ENCODE measurements around the gene FASN.
A peak's percentile ranks its signal among the peaks of the same experiment; 100 is the strongest.

Gene FASN

GRCh38 chr17:82072827-82073226 is 25.2 kb downstream of the FASN start:
- DNase-seq: no peak

DNA sequence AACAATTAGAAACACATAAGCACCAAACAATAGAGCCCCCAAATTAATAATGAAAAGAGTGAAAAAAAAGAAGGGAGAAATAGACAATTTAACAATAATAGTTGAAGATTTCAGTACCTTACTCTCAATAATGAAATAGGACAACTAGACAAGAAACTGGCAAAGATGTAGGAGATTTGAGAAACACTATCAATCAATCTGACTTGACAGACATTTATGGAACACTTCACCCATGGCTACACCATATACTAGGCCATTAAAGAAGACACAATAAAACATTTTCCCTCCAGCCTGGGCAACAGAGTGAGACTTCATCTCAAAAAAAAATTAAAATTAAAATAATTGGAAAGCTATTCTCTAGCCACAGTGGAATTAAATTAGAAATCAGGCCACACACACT is 27.4 kb downstream of the FASN start:
- no peak for DNase-seq

DNA sequence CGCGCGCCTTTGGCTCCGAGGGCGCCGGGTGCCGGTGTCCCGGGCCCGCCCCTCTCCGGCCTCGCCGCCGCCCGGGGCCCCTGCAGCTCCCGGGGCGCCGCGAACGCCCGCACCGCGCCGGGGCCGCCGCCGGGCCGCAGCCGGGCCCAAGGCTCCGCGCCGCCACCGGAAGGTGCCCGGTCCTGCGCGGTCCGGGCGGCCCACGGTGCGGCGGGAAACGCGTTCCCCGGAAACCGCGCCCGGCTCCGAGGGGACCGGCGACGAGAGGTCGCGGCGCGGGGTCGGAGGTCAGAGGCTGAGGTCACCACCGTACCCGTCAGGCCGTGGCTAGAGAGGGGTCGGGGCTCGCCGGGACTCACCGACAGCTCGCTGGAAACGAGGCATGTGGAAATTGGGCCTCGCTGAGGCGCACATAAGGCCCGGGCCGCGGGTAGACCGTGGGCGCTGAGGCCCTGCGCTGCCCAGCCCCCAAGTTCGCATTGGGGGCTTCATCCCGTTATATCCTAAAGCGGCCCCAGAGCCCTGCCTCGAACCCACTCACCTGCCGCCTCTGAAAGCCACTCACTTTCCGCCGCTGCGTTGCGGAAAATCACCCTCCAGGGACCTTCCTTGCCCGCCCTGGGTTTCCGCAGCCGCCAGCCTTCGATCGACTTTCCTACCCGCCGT is 32.3 kb downstream of the FASN start, which contains the start of gene DUS1L:
Gene DUS1L (minus strand): TSS at position 167 of the 666 bp plus-strand sequence. CDS start 745 bp downstream, outside the sequence.
- DNase-seq: peak; percentile 68 to 72

- DNase-seq: peak; percentile 45 to 48
Measured at GRCh38 chr17:82065193-82065637, 32.8 kb downstream of the FASN start.

- no peak for DNase-seq
Measured at GRCh38 chr17:82064433-82065192, 33.4 kb downstream of the FASN start.

DNA sequence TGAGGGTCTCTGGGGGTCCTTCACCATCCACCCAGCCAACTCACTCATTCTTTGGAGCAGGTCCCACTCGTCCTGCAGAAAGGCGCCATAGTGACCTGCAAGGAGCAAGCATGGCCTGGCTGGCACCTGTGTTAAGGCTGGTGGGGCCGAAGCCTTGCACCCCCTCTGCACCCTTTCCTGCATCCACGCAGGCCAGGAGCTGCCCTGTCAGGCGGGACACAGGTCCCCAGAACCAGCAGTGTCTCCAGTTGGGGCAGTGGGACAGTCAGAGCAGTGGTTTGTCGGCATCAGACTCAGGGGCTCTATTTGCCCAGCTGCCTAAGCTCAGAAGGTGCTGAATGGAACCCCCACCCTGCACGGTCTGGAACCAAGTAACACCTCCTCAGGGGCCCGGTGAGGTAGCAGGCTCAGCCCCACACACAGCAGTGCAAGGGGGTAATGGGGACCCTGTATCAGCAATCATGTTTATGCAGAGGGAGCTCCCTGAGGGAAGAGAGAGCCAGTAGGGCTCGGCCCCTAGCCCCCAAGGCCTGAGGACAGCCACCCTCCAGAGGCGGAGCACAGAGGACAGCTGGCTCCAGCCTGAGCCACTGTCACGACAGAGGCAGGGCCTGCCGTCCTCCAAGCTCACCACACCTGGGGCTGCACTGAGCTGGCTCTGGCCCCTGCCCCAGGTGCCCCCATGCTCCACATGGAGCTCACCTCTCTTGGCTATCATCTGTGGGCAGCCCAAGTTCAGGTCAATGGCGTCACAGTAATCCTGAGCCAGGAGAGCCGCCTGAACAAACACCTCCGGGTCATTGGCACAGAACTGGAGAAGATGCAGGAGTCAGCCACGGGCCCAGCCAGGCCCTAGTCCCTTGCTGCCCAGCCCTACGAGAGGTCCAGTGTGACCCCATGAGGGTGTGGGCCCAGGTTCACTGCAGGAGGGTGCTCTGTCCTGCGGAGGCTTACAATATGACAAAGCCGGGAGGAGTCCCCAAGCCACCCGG is 34.3 kb downstream of the FASN start:
- no peak for DNase-seq

GRCh38 chr17:82062984-82063368 is 35.1 kb downstream of the FASN start:
- no peak for DNase-seq

GRCh38 chr17:82062076-82062983 is 35.7 kb downstream of the FASN start:
- no peak for DNase-seq

GRCh38 chr17:82061047-82061925 is 36.8 kb downstream of the FASN start:
- DNase-seq: no peak

DNA sequence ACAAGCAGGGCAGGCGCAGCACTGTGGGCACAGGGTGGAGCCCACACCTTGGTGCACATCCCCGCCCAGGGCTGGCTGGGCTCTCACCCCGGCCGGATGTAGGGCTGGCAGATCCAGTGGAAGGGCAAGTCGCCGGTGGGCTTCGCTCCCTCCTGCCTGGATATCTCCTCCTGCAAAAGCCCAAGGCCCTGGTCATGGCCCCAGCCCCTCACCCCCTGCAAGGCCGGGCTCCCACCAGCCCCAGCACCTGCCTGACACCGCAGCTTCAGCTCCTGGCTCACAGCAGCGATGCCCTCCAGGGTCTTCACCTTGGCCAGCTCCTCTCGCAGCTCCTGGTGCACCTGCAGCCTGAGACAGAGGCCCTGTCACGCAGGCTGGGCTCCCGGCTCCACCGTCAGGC is 37.4 kb downstream of the FASN start:
- no peak for DNase-seq

DNA sequence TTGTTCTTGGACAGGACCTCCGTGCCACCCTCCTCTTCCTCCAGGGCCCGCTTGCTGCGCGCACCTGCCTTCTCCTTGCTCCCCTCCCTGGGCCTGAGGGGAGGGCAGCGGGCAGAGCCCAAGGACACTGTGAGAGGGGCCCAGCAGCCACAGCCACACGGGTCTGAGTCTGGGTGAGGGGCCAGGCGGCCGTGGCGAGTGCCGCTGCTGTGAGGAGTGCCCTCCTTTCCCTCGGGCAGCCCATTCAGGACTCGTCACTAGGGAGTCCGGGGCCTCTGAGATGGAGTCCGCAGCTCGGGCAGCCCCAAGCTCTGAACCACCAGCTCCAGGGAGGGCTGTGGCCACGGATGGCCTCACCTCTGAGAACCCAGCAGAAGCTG is 38.0 kb downstream of the FASN start:
- DNase-seq: no peak

DNA sequence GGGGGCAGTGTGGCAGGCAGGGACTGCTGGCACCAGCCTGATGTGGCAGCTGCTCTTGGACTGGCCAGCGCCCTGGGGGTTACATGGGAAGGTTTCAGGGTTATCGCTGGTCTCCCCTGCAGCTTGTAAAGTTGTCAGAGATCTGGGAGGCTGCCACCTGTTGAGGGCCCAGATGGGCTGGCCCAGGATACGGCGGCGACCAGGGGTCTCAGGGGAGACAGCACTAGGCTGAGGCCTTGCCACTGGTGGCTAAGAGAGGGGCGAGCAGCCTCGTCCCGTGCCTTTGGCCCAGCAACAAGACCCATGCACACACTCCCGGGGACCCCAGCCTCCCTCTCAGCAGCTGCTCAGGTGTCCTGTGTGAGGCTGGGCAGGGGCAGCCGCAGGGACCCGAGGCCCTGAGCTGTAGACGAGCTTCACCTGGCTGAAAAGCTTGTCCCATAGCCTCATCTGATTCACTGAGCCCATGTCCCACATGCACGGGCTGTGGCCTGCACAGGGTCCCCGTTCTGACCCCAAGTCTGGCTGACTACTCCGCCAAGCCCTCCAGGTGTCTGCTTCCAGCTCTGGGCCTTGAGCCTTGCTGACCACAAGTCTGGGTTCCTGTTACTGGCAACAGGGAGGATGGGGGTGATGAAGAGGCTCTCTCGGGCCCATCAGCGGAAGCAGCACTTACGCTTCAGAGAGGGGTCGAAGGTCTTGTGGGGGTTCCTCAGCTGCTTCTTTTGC is 38.6 kb downstream of the FASN start:
- no peak for DNase-seq

DNA sequence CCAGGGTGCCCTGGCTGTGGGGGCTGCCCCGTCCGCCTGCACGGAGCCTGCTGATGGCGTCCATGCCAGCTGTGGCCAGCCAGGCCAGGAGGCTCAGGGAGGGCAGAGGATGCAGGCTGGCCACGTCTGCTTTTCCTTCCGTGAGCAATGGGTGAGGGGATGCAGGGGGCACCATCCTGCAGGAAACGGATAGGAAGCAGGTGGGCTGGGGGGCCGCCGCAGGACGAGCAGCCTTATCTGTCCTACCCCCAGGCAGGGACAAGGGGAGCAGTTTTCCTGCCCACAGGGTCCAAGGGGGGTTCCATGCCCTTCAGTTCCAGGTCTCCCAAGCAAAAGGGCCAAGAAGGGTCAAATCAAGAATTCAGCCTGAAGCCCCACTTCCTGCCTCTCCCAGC is 39.2 kb downstream of the FASN start:
- DNase-seq: no peak

- no peak for DNase-seq
Measured at GRCh38 chr17:82058230-82058854, 39.7 kb downstream of the FASN start.

DNA sequence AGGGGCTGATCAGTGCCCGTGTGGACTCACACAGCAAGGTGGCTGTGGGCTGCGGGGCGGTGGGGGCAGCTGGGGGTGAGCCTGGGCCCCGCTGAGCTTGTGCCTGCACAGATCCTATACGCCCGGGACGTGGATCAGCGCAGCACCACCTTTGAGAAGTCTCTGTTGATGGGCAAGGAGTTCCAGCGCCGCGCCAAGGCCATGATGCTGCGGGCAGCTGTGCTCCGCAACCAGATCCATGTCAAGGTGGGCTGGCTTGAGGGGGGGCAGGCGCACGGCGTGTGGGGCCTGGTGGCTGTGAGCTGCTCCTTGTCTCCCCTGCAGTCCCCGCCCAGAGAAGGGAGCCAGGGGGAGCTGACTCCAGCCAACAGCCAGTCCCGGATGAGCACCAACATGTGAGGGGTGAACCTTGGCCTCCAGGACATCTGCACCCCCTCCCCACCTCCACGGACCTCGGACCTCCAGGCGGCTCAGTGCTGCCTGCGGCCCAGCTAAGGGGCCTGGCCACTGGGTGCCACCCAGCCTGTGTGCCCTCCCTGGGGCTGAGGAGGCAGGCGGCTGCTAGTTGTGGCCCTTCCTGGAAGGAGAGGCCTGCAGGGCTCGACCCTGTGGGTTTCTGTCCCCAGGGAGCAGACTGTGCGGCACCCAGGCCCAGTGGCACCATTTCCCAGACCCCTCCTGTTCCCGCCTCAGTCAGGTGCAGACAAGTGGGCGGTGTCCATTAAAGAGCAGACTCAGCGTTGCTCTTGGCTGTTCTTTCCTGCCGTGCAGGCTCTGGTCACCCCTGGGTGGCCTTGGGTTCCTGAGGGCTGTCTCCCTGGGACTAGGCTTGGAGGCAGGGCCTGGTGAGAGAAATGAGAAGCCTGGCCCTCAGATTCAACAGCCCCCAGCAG is 41.1 kb downstream of the FASN start:
- DNase-seq: no peak

GRCh38 chr17:82055965-82056728 is 41.9 kb downstream of the FASN start:
- DNase-seq: no peak

- no peak for DNase-seq
Measured at GRCh38 chr17:82055023-82055964, 42.7 kb downstream of the FASN start.
